ENCODE measurements around the gene COLEC12. TPM values are rescaled to one million over a fixed set of nuclear protein-coding genes. Genes with fewer than 3 reads are reported as not detected.

The COLEC12 gene
- total RNA-seq, 4 donors from 2014 or later: 20.2 to 81.3 (median 29.1) TPM

GRCh38 chr18:484749-485464 lies 15.6 kb downstream of the COLEC12 start:
- no peaks in the 10 kb centered on the region for H3K9me3 ChIP-seq
- no peak overlapping the region for H3K4me3 ChIP-seq
- H3K27me3 ChIP-seq: no peaks in the 10 kb centered on the region
- no peak overlapping the region for H3K27ac ChIP-seq
- no peaks in the 10 kb centered on the region for H3K36me3 ChIP-seq
- H3K4me1 ChIP-seq: no peaks in the 10 kb centered on the region
- DNase-seq: no peak
- TF ChIP-seq POLR2A (IDR thresholded peaks at IDR 0.05): no peak
- TF ChIP-seq, protein P1, sequence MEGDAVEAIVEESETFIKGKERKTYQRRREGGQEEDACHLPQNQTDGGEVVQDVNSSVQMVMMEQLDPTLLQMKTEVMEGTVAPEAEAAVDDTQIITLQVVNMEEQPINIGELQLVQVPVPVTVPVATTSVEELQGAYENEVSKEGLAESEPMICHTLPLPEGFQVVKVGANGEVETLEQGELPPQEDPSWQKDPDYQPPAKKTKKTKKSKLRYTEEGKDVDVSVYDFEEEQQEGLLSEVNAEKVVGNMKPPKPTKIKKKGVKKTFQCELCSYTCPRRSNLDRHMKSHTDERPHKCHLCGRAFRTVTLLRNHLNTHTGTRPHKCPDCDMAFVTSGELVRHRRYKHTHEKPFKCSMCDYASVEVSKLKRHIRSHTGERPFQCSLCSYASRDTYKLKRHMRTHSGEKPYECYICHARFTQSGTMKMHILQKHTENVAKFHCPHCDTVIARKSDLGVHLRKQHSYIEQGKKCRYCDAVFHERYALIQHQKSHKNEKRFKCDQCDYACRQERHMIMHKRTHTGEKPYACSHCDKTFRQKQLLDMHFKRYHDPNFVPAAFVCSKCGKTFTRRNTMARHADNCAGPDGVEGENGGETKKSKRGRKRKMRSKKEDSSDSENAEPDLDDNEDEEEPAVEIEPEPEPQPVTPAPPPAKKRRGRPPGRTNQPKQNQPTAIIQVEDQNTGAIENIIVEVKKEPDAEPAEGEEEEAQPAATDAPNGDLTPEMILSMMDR (IDR thresholded peaks at IDR 0.05): no peak
- intact Hi-C loops (cut with DNase I; ENCODE audit: low total_unique reads): no loop called here

DNA sequence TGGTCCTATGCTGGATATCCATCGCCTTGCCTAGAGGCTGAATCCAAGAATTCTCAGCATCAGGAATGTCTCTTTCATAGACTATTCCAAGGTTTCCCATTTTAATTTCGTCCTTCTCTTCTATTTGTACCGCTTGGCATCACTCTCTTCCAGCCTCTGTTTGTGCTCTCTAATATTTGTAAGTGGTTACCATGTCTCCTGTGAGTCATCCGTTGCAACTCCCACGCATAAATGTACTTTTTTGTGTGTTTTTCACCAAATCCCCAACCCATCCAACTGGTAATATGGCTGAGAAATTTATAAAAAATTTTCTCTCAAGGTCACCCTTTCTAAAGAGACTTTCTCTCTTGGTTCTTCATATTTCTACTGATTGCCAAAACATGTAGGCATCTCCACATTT lies 21.8 kb downstream of the COLEC12 start:
- Histone ChIP-seq H3K9me3 (no peaks in the 10 kb centered on the region), H3K27me3 (no peaks in the 10 kb centered on the region), H3K36me3 (no peaks in the 10 kb centered on the region), H3K27ac (peak overlapping the region; percentile 44 to 59), H3K4me3 (no peak overlapping the region), H3K4me1 (no peaks in the 10 kb centered on the region)
- intact Hi-C loops (cut with DNase I; ENCODE audit: low total_unique reads): no loop called here
- DNase-seq: no peak
- TF ChIP-seq POLR2A (IDR thresholded peaks at IDR 0.05): no peak
- TF ChIP-seq, protein P1 (IDR thresholded peaks at IDR 0.05): no peak

- Histone ChIP-seq H3K4me1 (no peaks in the 10 kb centered on the region), H3K9me3 (no peaks in the 10 kb centered on the region), H3K4me3 (no peak overlapping the region), H3K27me3 (no peaks in the 10 kb centered on the region), H3K27ac (no peak overlapping the region), H3K36me3 (no peaks in the 10 kb centered on the region)
- intact Hi-C loops (cut with DNase I; ENCODE audit: low total_unique reads): no loop called here
- no peak for TF ChIP-seq POLR2A (IDR thresholded peaks at IDR 0.05)
- TF ChIP-seq, protein P1 (IDR thresholded peaks at IDR 0.05): no peak
- DNase-seq: no peak
Observed at GRCh38 chr18:477565-477964, 22.9 kb downstream of the COLEC12 start.

DNA sequence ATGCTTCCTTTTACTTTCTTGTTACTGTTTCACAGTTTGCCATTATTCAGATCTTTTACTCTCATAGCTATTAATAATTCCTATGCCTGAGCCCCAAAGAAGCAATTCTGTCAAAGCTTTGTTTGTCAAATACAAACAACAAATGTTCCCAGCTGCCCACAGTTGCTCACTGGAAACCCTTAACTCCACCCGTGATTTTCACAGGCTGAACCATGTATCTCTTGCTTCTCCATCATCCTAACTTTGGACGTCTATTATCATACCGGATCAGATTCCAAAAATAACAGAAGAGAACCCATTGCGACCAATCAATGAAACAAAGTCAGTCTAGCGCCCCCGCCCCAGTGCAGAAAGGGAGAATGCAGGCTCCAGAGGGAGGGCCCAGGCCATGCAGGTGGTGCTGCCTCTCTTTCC lies 24.2 kb downstream of the COLEC12 start:
- Histone ChIP-seq H3K27ac (peak overlapping the region; percentile 36 to 55), H3K4me1 (no peaks in the 10 kb centered on the region)
- intact Hi-C loops (cut with DNase I; ENCODE audit: low total_unique reads): no loop called here

More for the DNA sequence above, 24.2 kb downstream of the COLEC12 start:
- Histone ChIP-seq H3K9me3 (no peaks in the 10 kb centered on the region), H3K27me3 (no peaks in the 10 kb centered on the region), H3K36me3 (no peaks in the 10 kb centered on the region), H3K4me3 (no peak overlapping the region)
- no peak for DNase-seq
- no peak for TF ChIP-seq POLR2A (IDR thresholded peaks at IDR 0.05)
- TF ChIP-seq, protein P1 (IDR thresholded peaks at IDR 0.05): no peak
